ENCODE measurements around the gene CDHR3. TPM values are rescaled to one million over a fixed set of nuclear protein-coding genes. Genes with fewer than 3 reads are reported as not detected.
A peak's percentile ranks its signal among the peaks of the same experiment; 100 is the strongest.

CDHR3 gene
- total RNA-seq, 1 donor from 2014 or later: 1.0 TPM

- Mint-ChIP-seq H3K9me3 (peaks cover 4% of the 10 kb centered on the region), H3K4me1 (peaks cover 5% of the 10 kb centered on the region), H3K36me3 (ENCODE audit: low read depth) (no peaks in the 10 kb centered on the region), H3K27ac (no peak overlapping the region), H3K4me3 (no peak overlapping the region), H3K27me3 (peaks cover 22% of the 10 kb centered on the region)
- intact Hi-C loops (cut with micrococcal nuclease): no loop called here
- DNase-seq: no peak
These were observed 68.4 kb downstream of the CDHR3 start for GRCh38 chr7:106031300-106032035.

DNA sequence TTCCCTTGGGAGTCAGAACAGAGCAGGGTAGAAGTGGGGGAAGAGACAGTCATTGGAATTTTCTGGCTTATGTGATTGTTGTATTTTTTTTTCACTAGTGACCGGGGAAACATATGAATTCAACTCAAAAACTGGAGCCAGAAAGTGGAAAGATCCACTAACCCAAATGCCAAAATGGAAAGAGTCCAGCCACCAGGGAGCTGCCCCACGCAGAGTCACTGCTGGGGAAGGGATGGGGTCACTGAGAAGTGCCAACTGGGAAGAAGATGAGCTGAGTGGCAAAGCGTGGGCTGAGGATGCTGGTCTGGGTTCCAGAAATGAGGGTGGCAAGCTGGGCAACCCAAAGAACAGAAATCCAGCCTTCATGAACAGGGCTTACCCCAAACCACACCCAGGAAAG lies 69.2 kb downstream of the CDHR3 start:
- no peak for DNase-seq
- Mint-ChIP-seq H3K4me3 (no peak overlapping the region), H3K9me3 (peaks cover 4% of the 10 kb centered on the region), H3K4me1 (peaks cover 5% of the 10 kb centered on the region), H3K27ac (no peak overlapping the region), H3K27me3 (peaks cover 22% of the 10 kb centered on the region), H3K36me3 (ENCODE audit: low read depth) (no peaks in the 10 kb centered on the region)
- intact Hi-C loops (cut with micrococcal nuclease): no loop called here

DNA sequence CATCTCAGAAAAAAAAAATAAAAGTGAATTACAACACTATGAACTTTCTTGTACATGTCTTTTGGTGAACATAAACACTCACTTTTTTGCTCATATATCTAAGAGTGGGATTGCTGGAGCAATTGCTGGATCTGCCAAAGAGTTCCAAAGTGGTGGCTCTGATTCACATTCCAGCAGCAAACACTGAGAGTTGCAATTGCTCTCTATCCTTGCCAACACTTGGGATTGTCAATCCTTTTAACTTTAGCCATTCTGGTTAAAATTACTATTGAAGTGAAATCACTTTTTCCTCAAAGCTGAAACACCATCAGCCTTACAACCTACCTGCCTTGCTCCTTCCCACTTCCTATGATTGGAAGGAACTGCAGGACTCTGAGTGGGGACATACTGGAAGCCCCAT lies 70.7 kb downstream of the CDHR3 start:
- Mint-ChIP-seq H3K27me3 (peaks cover 19% of the 10 kb centered on the region), H3K4me3 (no peak overlapping the region), H3K27ac (no peak overlapping the region), H3K9me3 (peaks cover 4% of the 10 kb centered on the region), H3K36me3 (ENCODE audit: low read depth) (no peaks in the 10 kb centered on the region), H3K4me1 (peaks cover 3% of the 10 kb centered on the region)
- no peak for DNase-seq
- intact Hi-C loops (cut with micrococcal nuclease): no loop called here

GRCh38 chr7:106034383-106034782 lies 71.3 kb downstream of the CDHR3 start:
- no peak for DNase-seq
- H3K27me3 Mint-ChIP-seq: peaks cover 18% of the 10 kb centered on the region
- H3K9me3 Mint-ChIP-seq: peaks cover 4% of the 10 kb centered on the region
- no peak overlapping the region for H3K4me3 Mint-ChIP-seq
- no peak overlapping the region for H3K27ac Mint-ChIP-seq
- H3K4me1 Mint-ChIP-seq: peaks cover 3% of the 10 kb centered on the region
- intact Hi-C loops (cut with micrococcal nuclease): no loop called here
- H3K36me3 Mint-ChIP-seq (ENCODE audit: low read depth): no peaks in the 10 kb centered on the region

DNA sequence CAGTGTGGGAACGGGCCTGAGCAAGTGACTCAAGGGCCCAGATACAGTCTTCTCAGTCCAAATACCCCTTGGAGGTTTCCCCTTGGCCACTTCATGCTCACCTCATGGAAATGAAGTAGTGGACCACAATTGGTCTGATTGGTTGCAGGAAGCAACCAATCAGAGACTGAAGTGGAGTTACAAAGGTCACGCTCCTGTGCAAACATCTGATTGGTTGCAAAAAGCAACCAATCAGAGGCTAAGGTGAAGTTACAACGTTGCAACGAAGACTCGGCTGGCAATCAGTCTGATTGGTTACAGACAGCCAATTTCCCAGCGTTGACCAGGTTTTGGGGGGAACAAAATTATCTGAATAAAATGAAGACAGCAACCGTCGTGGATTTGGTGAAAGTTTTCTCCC lies 72.5 kb downstream of the CDHR3 start:
- Mint-ChIP-seq H3K27me3 (peaks cover 21% of the 10 kb centered on the region), H3K4me1 (peaks cover 3% of the 10 kb centered on the region), H3K4me3 (no peak overlapping the region), H3K9me3 (peaks cover 4% of the 10 kb centered on the region), H3K36me3 (ENCODE audit: low read depth) (no peaks in the 10 kb centered on the region), H3K27ac (no peak overlapping the region)
- DNase-seq: no peak
- intact Hi-C loops (cut with micrococcal nuclease): no loop called here

- no peak overlapping the region for H3K4me3 Mint-ChIP-seq
- DNase-seq: no peak
- no peak overlapping the region for H3K27ac Mint-ChIP-seq
- H3K4me1 Mint-ChIP-seq: peaks cover 5% of the 10 kb centered on the region
- peaks cover 4% of the 10 kb centered on the region for H3K9me3 Mint-ChIP-seq
- H3K36me3 Mint-ChIP-seq (ENCODE audit: low read depth): no peaks in the 10 kb centered on the region
- intact Hi-C loops (cut with micrococcal nuclease): no loop called here
- peaks cover 23% of the 10 kb centered on the region for H3K27me3 Mint-ChIP-seq
These were observed 72.9 kb downstream of the CDHR3 start for GRCh38 chr7:106036004-106036403.

DNA sequence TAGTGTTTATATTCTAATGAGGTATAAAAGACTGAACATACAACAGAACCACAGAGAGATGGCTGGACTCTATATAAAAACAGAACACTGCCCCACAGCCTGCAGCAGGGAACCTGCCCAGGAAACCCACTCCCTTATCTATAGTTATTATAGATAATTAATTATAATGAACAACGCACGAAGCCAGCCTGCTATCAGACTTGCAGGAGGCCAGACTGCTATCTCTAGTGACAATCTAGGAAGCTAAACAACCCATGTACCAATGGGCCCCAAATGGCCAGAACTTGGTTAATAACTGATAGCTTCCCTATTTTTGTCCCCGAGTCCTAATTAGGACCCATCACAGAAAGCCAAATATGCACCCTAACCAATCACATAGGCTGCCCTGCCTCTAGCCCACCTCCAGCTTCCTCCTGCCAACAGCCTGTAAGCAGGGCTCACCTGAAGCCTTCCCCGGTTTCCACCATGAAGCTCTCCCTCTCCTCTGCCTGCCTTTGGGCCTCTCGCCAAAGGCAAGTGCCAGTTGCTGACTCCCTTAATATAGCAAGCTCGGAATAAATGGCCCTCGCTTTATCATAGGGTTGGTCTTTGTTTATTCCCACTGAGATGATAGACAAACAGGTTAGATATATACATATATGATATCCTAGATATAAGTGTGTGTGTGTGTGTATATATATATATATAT lies 74.6 kb downstream of the CDHR3 start:
- no peak overlapping the region for H3K27ac Mint-ChIP-seq
- no peaks in the 10 kb centered on the region for H3K36me3 Mint-ChIP-seq (ENCODE audit: low read depth)
- H3K9me3 Mint-ChIP-seq: no peaks in the 10 kb centered on the region
- H3K4me3 Mint-ChIP-seq: no peak overlapping the region
- H3K4me1 Mint-ChIP-seq: peaks cover 6% of the 10 kb centered on the region
- intact Hi-C loops (cut with micrococcal nuclease): no loop called here
- H3K27me3 Mint-ChIP-seq: peaks cover 20% of the 10 kb centered on the region
- DNase-seq: no peak

DNA sequence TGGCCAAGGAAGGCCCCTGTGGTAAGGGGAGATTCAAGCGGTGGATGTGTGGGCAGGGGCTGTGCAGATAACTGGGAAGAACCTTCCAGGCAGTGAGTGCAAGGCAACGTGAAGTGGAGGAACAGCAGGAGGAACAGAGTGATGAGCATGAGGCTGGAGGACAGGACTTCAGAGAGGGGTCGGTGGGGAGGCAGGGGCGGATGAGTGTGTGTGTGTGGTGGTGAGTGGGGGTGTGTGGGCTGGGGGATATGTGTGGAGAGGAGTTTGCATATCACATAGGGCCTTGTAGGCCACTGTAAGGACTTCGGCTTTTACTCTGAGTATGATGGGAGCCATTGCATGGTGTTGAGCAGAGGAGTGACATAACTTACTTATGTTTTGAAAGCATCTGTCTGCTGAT lies 75.2 kb downstream of the CDHR3 start:
- Mint-ChIP-seq H3K4me1 (peaks cover 9% of the 10 kb centered on the region), H3K4me3 (no peak overlapping the region), H3K27ac (no peak overlapping the region), H3K27me3 (peaks cover 21% of the 10 kb centered on the region), H3K36me3 (ENCODE audit: low read depth) (no peaks in the 10 kb centered on the region), H3K9me3 (no peaks in the 10 kb centered on the region)
- no peak for DNase-seq
- intact Hi-C loops (cut with micrococcal nuclease): no loop called here

DNA sequence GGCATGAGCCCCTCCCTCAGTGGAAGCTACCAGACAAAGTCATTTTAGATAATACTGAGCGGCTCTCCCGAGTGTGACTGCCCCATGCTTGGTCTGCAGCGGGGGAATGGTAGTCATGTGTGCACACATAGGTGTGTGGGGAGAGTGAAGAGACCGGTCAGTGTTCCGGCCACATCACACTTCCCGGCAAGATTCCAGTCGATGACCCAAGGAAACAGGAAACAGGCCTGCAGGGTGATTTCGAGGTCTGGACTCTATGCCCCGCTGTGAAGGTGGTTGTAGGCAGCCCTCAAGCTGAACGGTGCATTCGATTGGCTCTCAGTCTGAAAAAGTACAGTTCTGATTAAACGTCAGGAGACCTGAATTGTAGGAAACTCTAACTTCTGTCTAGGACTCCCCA lies 75.9 kb downstream of the CDHR3 start:
- no peaks in the 10 kb centered on the region for H3K36me3 Mint-ChIP-seq (ENCODE audit: low read depth)
- H3K27ac Mint-ChIP-seq: no peak overlapping the region
- H3K4me3 Mint-ChIP-seq: no peak overlapping the region
- intact Hi-C loops (cut with micrococcal nuclease): no loop called here
- no peaks in the 10 kb centered on the region for H3K9me3 Mint-ChIP-seq
- peaks cover 21% of the 10 kb centered on the region for H3K27me3 Mint-ChIP-seq
- H3K4me1 Mint-ChIP-seq: peaks cover 9% of the 10 kb centered on the region
- no peak for DNase-seq

GRCh38 chr7:106039486-106040060 lies 76.5 kb downstream of the CDHR3 start:
- Mint-ChIP-seq H3K27me3 (peaks cover 26% of the 10 kb centered on the region), H3K4me1 (peaks cover 9% of the 10 kb centered on the region), H3K27ac (no peak overlapping the region), H3K4me3 (no peak overlapping the region), H3K9me3 (no peaks in the 10 kb centered on the region), H3K36me3 (ENCODE audit: low read depth) (no peaks in the 10 kb centered on the region)
- no peak for DNase-seq
- intact Hi-C loops (cut with micrococcal nuclease): no loop called here

- Mint-ChIP-seq H3K27ac (no peak overlapping the region), H3K4me3 (no peak overlapping the region), H3K27me3 (peaks cover 32% of the 10 kb centered on the region), H3K36me3 (ENCODE audit: low read depth) (no peaks in the 10 kb centered on the region), H3K4me1 (peaks cover 9% of the 10 kb centered on the region), H3K9me3 (no peaks in the 10 kb centered on the region)
- intact Hi-C loops (cut with micrococcal nuclease): no loop called here
- peak; percentile 73 for DNase-seq
These were observed 78.2 kb downstream of the CDHR3 start for GRCh38 chr7:106041140-106041717.

DNA sequence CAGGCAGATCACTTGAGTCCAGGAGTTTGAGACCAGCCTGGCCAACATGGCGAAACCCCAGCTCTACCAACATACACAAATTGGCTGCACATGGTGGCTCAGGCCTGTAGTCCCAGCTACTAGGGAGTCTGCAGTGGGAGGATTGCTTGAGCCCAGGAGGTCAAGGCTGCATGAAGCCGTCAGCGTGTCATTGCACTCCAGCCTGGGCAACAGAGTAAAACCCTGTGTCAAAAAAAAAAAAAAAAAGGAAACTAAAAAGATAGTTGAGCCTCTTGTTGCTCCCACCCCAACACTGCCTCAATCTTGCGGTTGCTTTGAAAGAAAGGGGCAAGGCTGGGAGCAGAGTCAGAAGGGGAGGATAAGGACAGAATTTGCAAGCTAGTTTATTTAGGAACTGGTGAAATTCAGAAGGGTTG lies 79.1 kb downstream of the CDHR3 start:
- no peaks in the 10 kb centered on the region for H3K9me3 Mint-ChIP-seq
- H3K36me3 Mint-ChIP-seq (ENCODE audit: low read depth): no peaks in the 10 kb centered on the region
- no peak for DNase-seq
- H3K4me3 Mint-ChIP-seq: no peak overlapping the region
- peak overlapping the region; percentile 64 for H3K27ac Mint-ChIP-seq
- peaks cover 9% of the 10 kb centered on the region for H3K4me1 Mint-ChIP-seq
- peaks cover 35% of the 10 kb centered on the region for H3K27me3 Mint-ChIP-seq
- intact Hi-C loops (cut with micrococcal nuclease): loop anchor here (1.0 kb wide), 2 partner anchors 282 to 385 kb away; no protein-coding TSS in a partner anchor

GRCh38 chr7:106045139-106045538 lies 82.1 kb downstream of the CDHR3 start:
- Mint-ChIP-seq H3K9me3 (no peaks in the 10 kb centered on the region), H3K36me3 (ENCODE audit: low read depth) (no peaks in the 10 kb centered on the region), H3K4me1 (peaks cover 9% of the 10 kb centered on the region), H3K4me3 (no peak overlapping the region), H3K27ac (no peak overlapping the region), H3K27me3 (peaks cover 32% of the 10 kb centered on the region)
- no peak for DNase-seq
- intact Hi-C loops (cut with micrococcal nuclease): no loop called here

DNA sequence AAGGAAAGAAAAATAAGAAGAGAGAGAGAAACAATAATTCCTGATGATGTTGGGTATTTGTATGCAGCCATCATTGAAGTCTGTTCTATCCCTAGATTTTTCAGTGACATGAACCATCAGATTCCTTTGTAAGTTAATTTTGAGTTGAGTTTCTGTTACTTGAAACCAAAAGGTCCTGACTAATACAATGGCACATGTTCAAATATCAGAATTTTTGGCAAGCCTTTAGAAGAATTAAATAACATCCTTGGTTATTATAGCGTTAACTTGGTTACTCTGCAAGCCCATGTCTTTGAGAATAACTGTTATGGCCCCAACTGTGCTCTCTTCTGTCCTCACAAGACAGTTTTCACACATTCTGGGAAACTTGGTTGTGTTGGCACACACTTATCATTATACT lies 82.5 kb downstream of the CDHR3 start:
- Mint-ChIP-seq H3K9me3 (no peaks in the 10 kb centered on the region), H3K27ac (no peak overlapping the region), H3K27me3 (peaks cover 30% of the 10 kb centered on the region), H3K4me3 (no peak overlapping the region), H3K4me1 (peaks cover 9% of the 10 kb centered on the region), H3K36me3 (ENCODE audit: low read depth) (no peaks in the 10 kb centered on the region)
- no peak for DNase-seq
- intact Hi-C loops (cut with micrococcal nuclease): no loop called here

Measured in activated CD4-positive, alpha-beta T cell treated with anti-CD3 and anti-CD28 coated beads, Interleukin-2, amount 10 ng/mL, durations not matched to agents 24 days and 14 days (primary cell).